ENCODE measurements around the gene VASH2.
"Not testable (repeated sequence)": the region's sequence is repeated elsewhere in the genome, so short reads cannot be mapped to it uniquely, and the experiment has no call there.

VASH2 gene

GRCh38 chr1:212950243-212951125 is at the start of gene VASH2:
TSS of gene VASH2 (plus strand) at chr1:212950541. CDS start at chr1:212951543, 1,002 bp downstream.
- DNase-seq (ENCODE audit: low spot score): peak; percentile 81

- DNase-seq (ENCODE audit: low spot score): no peak
These were observed 49.1 kb upstream of the VASH2 start for GRCh38 chr1:212901290-212901689.

GRCh38 chr1:212902054-212902453 is 48.3 kb upstream of the VASH2 start:
- DNase-seq (ENCODE audit: low spot score): no peak

- no peak for DNase-seq (ENCODE audit: low spot score)
These were observed 46.7 kb upstream of the VASH2 start for GRCh38 chr1:212903664-212904063.

- not testable (repeated sequence) for DNase-seq (ENCODE audit: low spot score)
These were observed 42.3 kb upstream of the VASH2 start for GRCh38 chr1:212908071-212908470.

DNA sequence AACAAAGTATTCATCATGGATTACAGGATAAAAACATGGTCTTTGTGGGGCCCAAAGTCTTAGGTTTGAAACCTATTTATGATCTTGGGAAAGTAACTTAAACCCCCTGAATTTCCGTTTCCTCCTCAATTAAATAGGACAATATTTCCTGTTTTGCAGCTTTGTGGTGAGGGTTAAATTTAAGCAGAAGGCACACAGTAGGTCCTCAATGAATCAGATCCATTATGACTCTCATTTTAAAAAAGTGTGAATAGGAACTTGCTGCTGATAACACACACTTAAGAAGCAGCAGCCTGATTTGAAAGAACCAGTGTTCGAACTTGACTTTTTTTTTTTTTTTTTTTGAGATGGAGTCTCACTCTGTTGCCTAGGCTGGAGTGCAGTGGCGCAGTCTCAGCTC is 41.4 kb upstream of the VASH2 start:
- no peak for DNase-seq (ENCODE audit: low spot score)

DNA sequence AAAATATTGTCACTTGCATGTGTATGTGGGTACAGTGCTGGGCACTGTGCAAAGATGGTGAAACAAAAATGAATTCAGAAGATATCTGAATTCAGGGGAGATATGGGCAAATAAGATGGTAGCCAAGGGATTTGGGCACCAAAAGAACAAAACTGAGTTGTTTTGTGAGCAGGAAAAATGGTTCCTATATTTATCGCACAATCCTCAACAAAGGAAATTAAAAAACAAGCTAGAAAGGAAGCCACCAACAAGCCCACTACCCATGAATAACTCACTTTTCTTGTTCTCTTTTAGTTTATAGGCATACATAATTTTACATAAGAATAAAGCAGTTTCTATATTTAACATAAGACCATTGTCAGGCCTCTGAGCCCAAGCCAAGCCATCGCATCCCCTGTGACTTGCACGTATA is 40.7 kb upstream of the VASH2 start:
- DNase-seq (ENCODE audit: low spot score): no peak

- not testable (repeated sequence) for DNase-seq (ENCODE audit: low spot score)
These were observed 40.1 kb upstream of the VASH2 start for GRCh38 chr1:212910213-212910612.

- not testable (repeated sequence) for DNase-seq (ENCODE audit: low spot score)
These were observed 36.7 kb upstream of the VASH2 start for GRCh38 chr1:212913638-212914037.

GRCh38 chr1:212914110-212914509 is 36.2 kb upstream of the VASH2 start:
- not testable (repeated sequence) for DNase-seq (ENCODE audit: low spot score)

GRCh38 chr1:212914789-212915188 is 35.6 kb upstream of the VASH2 start:
- DNase-seq (ENCODE audit: low spot score): no peak

GRCh38 chr1:212915245-212916091 is 34.9 kb upstream of the VASH2 start:
- DNase-seq (ENCODE audit: low spot score): peak; percentile 73

GRCh38 chr1:212916481-212917133 is 33.7 kb upstream of the VASH2 start:
- peak; percentile 17 for DNase-seq (ENCODE audit: low spot score)

DNA sequence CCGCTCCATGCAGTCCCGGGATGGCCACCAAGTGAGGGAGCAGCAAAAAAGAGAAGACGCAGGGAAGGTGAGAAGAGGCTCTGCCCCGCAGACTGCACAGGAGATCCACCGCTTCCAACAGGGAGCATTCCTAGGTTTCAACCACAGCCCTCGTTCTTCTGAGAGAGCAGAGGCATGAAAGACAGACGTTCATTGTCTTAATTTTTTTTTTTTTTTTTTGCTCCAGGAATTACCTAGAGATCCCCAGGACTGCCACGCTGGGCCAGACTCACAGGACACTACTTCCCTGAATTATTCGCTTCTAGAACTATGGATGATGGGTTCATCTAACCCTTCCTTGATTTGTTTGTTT is 33.2 kb upstream of the VASH2 start:
- DNase-seq (ENCODE audit: low spot score): no peak

- no peak for DNase-seq (ENCODE audit: low spot score)
These were observed 32.5 kb upstream of the VASH2 start for GRCh38 chr1:212917858-212918257.

DNA sequence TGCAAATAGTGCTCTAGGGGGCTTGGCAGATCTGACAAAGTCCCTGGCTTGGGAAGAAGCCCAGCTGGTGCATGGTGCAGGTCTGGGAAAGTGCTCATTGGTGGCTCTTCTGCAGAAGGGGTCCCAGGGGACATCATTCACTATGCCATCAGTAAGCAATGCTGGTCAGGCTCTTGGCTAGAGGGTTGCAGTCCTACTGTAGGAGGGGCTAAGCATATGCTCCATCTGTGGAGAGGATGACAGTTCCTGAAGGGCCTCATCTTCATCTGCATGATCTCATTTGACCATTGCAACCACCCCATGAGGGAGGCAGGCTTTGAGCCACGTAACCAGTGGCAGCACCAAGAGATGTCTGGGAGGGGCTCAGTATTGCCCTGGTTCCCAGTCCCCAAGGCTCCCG is 31.5 kb upstream of the VASH2 start:
- no peak for DNase-seq (ENCODE audit: low spot score)

DNA sequence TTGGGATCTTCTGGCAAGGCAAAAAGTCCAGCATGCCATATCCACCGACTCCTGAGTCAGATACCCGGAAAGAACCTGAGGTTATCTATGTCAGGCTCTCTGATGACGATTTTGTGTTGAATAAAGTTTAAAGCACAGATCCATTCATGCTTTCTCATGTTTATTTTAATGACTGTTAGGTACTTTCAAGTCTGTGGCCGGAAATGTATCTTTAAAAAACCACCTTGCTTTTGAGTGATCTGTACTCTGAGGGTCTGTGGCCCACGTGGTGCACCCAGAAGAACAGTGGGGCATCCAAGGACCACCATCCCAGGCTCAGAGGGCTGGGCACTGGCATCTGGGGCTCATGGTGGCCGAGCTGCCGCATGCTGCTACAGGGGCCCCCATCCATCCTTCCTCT is 30.1 kb upstream of the VASH2 start:
- no peak for DNase-seq (ENCODE audit: low spot score)

- DNase-seq (ENCODE audit: low spot score): no peak
These were observed 29.4 kb upstream of the VASH2 start for GRCh38 chr1:212920896-212921295.

DNA sequence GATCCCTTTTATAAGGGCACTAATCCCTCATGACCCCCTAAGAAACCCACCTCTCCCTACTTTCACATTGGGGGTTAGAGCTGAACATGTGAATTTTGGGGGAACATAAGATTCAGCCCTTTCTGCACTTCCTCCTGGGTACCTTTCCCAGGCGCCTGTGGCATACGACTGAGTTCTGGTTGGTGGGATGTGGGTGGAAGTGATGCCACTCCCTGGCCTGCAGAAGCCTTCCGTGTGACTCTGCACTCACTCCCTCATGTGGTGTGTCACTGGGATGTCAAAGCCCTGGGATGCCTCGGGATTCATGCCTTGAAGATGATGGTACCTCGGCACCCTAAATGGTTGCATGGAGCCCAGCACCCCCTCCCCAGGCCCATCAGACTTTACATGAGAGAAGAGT is 28.3 kb upstream of the VASH2 start:
- no peak for DNase-seq (ENCODE audit: low spot score)

- DNase-seq (ENCODE audit: low spot score): no peak
These were observed 24.0 kb upstream of the VASH2 start for GRCh38 chr1:212926372-212926771.

- no peak for DNase-seq (ENCODE audit: low spot score)
These were observed 21.7 kb upstream of the VASH2 start for GRCh38 chr1:212928323-212929291.

All from kidney tubule cell (primary cell).